CD8-positive, alpha-beta memory T cell (primary cell): ENCODE data around the gene CEBPE. TPM values are rescaled to one million over a fixed set of nuclear protein-coding genes. Genes with fewer than 3 reads are reported as not detected.

Experiments
- CTCF ChIA-PET: fragments of 350-600 bp; sonication (Branson Sonifier 250); formaldehyde crosslinking; loops from one replicate; lab custom pipeline; 2021; ENCODE audit warnings: antibody characterized with exemption; lab: Charles Lee
- POLR2A ChIA-PET: fragments of 350-600 bp; sonication (Branson Sonifier 250); formaldehyde crosslinking; loops from one replicate; lab custom pipeline; 2021; ENCODE audit warnings: antibody characterized with exemption; lab: Charles Lee
- DNase-seq, 5 donors: peaks; one replicate each; pipeline versions ENCODE4 v3.0.0 to v3.0.0-alpha.2; 2020 to 2022; ENCODE audit warnings: mixed read lengths in 1 of 5
- H3K27ac ChIP-seq: one replicate; pipeline ENCODE4 v1.7.0; 2013; ENCODE audit warnings: low read depth, mild to moderate bottlenecking, low read length, moderate library complexity
- H3K27me3 ChIP-seq: 2 replicates; pipeline ENCODE4 v1.7.0; 2013; ENCODE audit warnings: low read length, mild to moderate bottlenecking; ENCODE audit not compliant: insufficient read depth, poor library complexity, severe bottlenecking
- H3K36me3 ChIP-seq: 2 replicates; pipeline ENCODE4 v1.7.0; 2013; ENCODE audit warnings: mild to moderate bottlenecking, low read length, moderate library complexity; ENCODE audit not compliant: insufficient read depth
- H3K4me1 ChIP-seq: 2 replicates; pipeline ENCODE4 v1.7.0; 2013; ENCODE audit warnings: mild to moderate bottlenecking, low read length, moderate library complexity; ENCODE audit not compliant: insufficient read depth
- H3K4me3 ChIP-seq: 2 replicates; pipeline ENCODE4 v1.7.0; 2013; ENCODE audit warnings: mild to moderate bottlenecking, low read length
- H3K9me3 ChIP-seq: 2 replicates; pipeline ENCODE4 v1.7.0; 2013; ENCODE audit warnings: mild to moderate bottlenecking, low read length
- H3K27ac Mint-ChIP-seq, 8 donors: one replicate each; pipeline ENCODE4 v1.8.0; 2020 to 2021; ENCODE audit warnings: mixed read lengths in 8 of 8, mild to moderate bottlenecking in 6 of 8, inconsistent platforms in 3 of 8, moderate library complexity in 3 of 8
- H3K27me3 Mint-ChIP-seq, 2 donors: one replicate each; pipeline ENCODE4 v1.8.0; 2020 to 2021; ENCODE audit warnings: mixed read lengths in 2 of 2, mild to moderate bottlenecking in 1 of 2, moderate library complexity in 1 of 2
- H3K36me3 Mint-ChIP-seq, 3 donors: one replicate each; pipeline ENCODE4 v1.8.0; 2020 to 2021; ENCODE audit warnings: mixed read lengths in 3 of 3, inconsistent platforms in 1 of 3, mild to moderate bottlenecking in 1 of 3
- H3K4me1 Mint-ChIP-seq, 3 donors: one replicate each; pipeline ENCODE4 v1.8.0; 2020 to 2021; ENCODE audit warnings: mixed read lengths in 3 of 3, inconsistent platforms in 1 of 3, mild to moderate bottlenecking in 1 of 3
- H3K4me3 Mint-ChIP-seq, 7 donors: one replicate each; pipeline ENCODE4 v1.8.0; 2020 to 2021; ENCODE audit warnings: mixed read lengths in 7 of 7, mild to moderate bottlenecking in 6 of 7, moderate library complexity in 4 of 7, inconsistent platforms in 2 of 7
- H3K9me3 Mint-ChIP-seq, 5 donors: one replicate each; pipeline ENCODE4 v1.8.0; 2020 to 2022; ENCODE audit warnings: mixed read lengths in 5 of 5, mild to moderate bottlenecking in 3 of 5, moderate library complexity in 2 of 5, inconsistent platforms in 1 of 5
- polyA plus RNA-seq: library from polyadenylated mRNA; unstranded; fragments of 300-500 nt; fragmentation: Illumina TruSeq; gene quantifications from one replicate; pipeline ENCODE4 v1.2.3, GENCODE V29; 2021
- total RNA-seq, 2 experiments: library from RNA; stranded (reverse); gene quantifications; one replicate each; pipeline ENCODE4 v1.2.3, GENCODE V29; 2021

The CEBPE gene
- total and polyA plus RNA-seq, 3 experiments from 2014 or later: 0.16 to 0.22 TPM; not detected in 1

DNA sequence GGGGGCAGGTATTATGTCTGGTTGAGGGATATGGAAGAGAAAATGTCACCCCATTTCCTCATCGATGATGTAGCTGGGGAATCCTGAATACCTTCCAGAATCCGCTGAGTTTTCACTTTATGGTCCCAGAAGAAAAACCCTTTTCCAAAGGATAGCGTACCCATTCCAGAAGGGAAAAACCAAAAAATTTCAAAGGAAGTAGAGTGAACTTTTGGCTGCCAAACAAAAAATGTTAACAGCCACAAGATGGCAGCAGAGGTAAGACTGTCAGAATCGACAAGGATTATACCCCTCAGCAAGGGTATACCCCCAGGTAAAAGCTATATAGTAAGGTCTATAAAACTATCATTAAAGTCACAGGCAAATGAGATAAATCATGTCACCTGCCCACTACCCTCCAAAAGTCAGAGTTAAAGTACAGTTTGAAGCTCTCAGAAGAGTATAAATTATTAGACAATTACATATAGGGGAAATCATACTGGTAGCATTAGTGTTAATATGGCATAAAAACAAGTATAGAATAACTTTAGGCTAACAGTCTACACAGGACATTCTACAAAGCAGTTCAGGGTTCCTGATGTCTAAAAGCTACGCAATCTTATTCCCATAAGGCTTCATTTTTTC, 42.2 kb downstream of the CEBPE start:
- ChIA-PET POLR2A (interaction anchor here (1.6 kb wide), 1 partner anchor 18 kb away, joined by 9 read pairs; the partner anchor contains the start of genes ACIN1 and C14orf119), CTCF (interaction anchor here (0.5 to 4.7 kb wide), 22 partner anchors 9 to 218 kb away, joined by 3 to 35 read pairs (median 6); partner anchors contain the start of genes ACIN1, AJUBA, C14orf119 and HAUS4)
- no peak overlapping the region for H3K27ac ChIP-seq
- no peaks in the 10 kb centered on the region for H3K9me3 ChIP-seq
- H3K36me3 ChIP-seq: peaks cover 70% of the 10 kb centered on the region
- Mint-ChIP-seq H3K36me3 (peaks cover 3 to 95% (median 28%) of the 10 kb centered on the region in 3 donors), H3K27ac (peak overlapping the region in 3 of 8 donors; percentile 7 to 29 (median 20)), H3K27me3 (no peaks in the 10 kb centered on the region), H3K4me3 (no peak overlapping the region), H3K9me3 (no peaks in the 10 kb centered on the region), H3K4me1 (peaks cover 7 to 18% (median 13%) of the 10 kb centered on the region in 3 donors)
- no peak overlapping the region for H3K4me3 ChIP-seq
- DNase-seq: peak in 2 of 5 donors; percentile 19 to 50
- peaks cover 9% of the 10 kb centered on the region for H3K4me1 ChIP-seq
- H3K27me3 ChIP-seq: no peaks in the 10 kb centered on the region

DNA sequence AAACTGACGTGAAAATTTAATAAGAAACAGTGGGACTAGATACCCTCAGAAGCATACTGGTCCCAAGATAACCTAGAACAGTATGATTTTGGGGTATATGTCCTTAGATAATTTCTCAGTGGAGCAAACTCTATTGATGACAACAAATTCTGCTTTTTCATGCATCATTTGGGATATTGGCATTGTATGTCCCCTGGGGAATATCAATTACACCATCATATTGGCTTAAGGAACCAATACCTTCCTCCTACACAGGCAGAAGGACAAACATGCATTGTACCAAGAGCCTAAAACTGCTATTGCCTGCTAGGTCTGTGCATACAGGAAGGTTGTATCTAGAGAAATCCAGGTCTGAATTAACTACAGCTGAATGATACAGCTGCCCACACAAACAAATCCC, 44.1 kb downstream of the CEBPE start:
- H3K27ac Mint-ChIP-seq: no peak overlapping the region
- H3K27me3 Mint-ChIP-seq: no peaks in the 10 kb centered on the region
- H3K9me3 Mint-ChIP-seq: no peaks in the 10 kb centered on the region
- H3K36me3 Mint-ChIP-seq: peaks cover 3 to 85% (median 20%) of the 10 kb centered on the region in 3 donors
- no peaks in the 10 kb centered on the region for H3K27me3 ChIP-seq
- no peak for DNase-seq
- peaks cover 50% of the 10 kb centered on the region for H3K36me3 ChIP-seq
- H3K27ac ChIP-seq: no peak overlapping the region
- H3K4me1 ChIP-seq: peaks cover 25% of the 10 kb centered on the region
- ChIA-PET POLR2A (no interaction called here), CTCF (interaction anchor here (1.3 to 4.7 kb wide), 3 partner anchors 17 to 20 kb away, joined by 3 to 35 read pairs (median 4); partner anchors contain the start of genes ACIN1 and C14orf119)
- no peaks in the 10 kb centered on the region for H3K9me3 ChIP-seq
- H3K4me3 Mint-ChIP-seq: no peak overlapping the region
- no peak overlapping the region for H3K4me3 ChIP-seq
- H3K4me1 Mint-ChIP-seq: peaks cover 26 to 32% (median 29%) of the 10 kb centered on the region in 3 donors

DNA sequence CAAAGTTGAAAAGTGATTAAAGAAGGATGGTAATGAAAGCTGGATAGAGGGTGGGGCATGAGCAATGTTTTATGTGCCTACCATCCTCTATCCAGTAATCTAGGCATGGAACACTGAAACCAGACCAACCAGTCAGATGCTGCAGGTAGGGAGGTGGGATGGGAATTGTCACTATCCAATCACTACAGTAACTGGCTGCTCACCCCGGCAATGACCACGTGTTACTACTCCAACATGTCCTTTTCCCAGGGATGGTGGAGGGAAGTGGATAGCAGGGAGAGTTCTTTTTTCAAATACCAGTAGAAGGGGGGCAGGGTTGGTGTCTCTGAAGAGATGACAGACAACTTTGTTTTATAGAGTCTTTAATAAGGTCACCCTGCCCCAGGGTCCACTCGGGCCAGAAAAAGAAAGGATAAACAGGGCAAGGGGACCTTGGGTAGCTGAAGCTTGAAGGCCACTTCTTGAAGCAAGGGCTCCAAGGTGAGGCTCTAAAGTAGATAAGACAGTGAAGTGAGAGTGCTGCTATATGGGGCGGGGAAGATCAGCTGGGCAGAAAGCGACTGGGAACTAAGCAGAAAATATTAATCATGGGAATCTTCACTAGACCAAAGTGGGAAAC, 47.0 kb downstream of the CEBPE start:
- Mint-ChIP-seq H3K9me3 (no peaks in the 10 kb centered on the region), H3K36me3 (peaks cover 3 to 79% (median 12%) of the 10 kb centered on the region in 3 donors), H3K4me1 (peaks cover 36 to 45% (median 41%) of the 10 kb centered on the region in 3 donors), H3K4me3 (peak overlapping the region; percentile 83 to 96 (median 94)), H3K27me3 (no peaks in the 10 kb centered on the region), H3K27ac (peak overlapping the region; percentile 75 to 97 (median 96))
- H3K9me3 ChIP-seq: no peaks in the 10 kb centered on the region
- H3K27ac ChIP-seq: peak overlapping the region; percentile 76
- peaks cover 35% of the 10 kb centered on the region for H3K36me3 ChIP-seq
- POLR2A ChIA-PET: interaction anchor here (0.8 to 1.3 kb wide), 5 partner anchors 10 to 65 kb away, joined by 3 to 9 read pairs (median 3); partner anchors contain the start of genes ACIN1 and C14orf119
- no peak for DNase-seq
- CTCF ChIA-PET: interaction anchor here (1.1 to 3.5 kb wide), 8 partner anchors 9 to 137 kb away, joined by 3 to 21 read pairs (median 4); partner anchors contain the start of genes ACIN1, AJUBA, C14orf119 and CDH24
- peaks cover 32% of the 10 kb centered on the region for H3K4me1 ChIP-seq
- no peak overlapping the region for H3K4me3 ChIP-seq
- H3K27me3 ChIP-seq: no peaks in the 10 kb centered on the region

DNA sequence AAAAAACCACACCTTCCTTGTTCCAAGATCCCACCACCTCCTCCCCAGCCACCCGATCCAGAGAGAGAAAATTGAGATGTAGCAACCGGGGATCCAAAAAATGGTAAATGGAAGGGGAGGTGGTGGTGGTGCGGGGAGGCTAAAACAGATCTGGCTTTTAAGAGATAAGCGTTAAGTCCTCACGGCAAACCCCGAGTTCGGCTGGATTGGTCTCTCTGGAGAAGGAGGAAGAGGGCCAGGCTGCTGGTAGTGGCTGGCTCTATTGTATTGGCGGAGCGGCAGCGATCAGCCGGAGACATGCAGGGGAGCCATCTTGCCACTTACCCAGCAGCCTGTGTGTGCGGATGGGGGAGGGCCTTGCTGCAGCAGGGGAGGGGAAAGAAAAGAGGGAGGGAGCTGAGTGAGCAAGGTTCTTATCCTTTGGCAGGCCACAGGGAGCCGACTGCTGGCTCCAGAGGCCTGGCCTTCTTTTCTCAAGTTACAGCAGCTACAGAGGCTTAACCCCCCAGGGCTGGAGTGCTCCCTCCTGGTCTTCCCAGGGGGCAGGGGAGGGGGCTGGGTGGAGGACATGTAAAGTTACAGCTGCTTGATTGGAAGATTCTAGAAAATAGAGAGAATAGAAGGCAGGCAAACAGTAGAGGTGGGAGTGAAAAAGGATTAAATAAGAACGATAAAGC, 47.7 kb downstream of the CEBPE start:
- Mint-ChIP-seq H3K4me3 (peak overlapping the region; percentile 83 to 96 (median 94)), H3K36me3 (peaks cover 3 to 79% (median 11%) of the 10 kb centered on the region in 3 donors), H3K9me3 (no peaks in the 10 kb centered on the region), H3K4me1 (peaks cover 34 to 45% (median 41%) of the 10 kb centered on the region in 3 donors), H3K27me3 (no peaks in the 10 kb centered on the region), H3K27ac (peak overlapping the region; percentile 75 to 97 (median 96))
- Histone ChIP-seq H3K27ac (peak overlapping the region; percentile 76), H3K36me3 (peaks cover 34% of the 10 kb centered on the region), H3K4me3 (peak overlapping the region; percentile 94), H3K9me3 (no peaks in the 10 kb centered on the region), H3K4me1 (peaks cover 28% of the 10 kb centered on the region), H3K27me3 (no peaks in the 10 kb centered on the region)
- DNase-seq: peak; percentile 62 to 82 (median 67)
- ChIA-PET POLR2A (interaction anchor here (0.8 to 1.3 kb wide), 5 partner anchors 9 to 64 kb away, joined by 3 to 9 read pairs (median 3); partner anchors contain the start of genes ACIN1 and C14orf119), CTCF (interaction anchor here (1.1 to 3.5 kb wide), 8 partner anchors 10 to 137 kb away, joined by 3 to 21 read pairs (median 6); partner anchors contain the start of genes ACIN1, AJUBA, C14orf119 and CDH24)

DNA sequence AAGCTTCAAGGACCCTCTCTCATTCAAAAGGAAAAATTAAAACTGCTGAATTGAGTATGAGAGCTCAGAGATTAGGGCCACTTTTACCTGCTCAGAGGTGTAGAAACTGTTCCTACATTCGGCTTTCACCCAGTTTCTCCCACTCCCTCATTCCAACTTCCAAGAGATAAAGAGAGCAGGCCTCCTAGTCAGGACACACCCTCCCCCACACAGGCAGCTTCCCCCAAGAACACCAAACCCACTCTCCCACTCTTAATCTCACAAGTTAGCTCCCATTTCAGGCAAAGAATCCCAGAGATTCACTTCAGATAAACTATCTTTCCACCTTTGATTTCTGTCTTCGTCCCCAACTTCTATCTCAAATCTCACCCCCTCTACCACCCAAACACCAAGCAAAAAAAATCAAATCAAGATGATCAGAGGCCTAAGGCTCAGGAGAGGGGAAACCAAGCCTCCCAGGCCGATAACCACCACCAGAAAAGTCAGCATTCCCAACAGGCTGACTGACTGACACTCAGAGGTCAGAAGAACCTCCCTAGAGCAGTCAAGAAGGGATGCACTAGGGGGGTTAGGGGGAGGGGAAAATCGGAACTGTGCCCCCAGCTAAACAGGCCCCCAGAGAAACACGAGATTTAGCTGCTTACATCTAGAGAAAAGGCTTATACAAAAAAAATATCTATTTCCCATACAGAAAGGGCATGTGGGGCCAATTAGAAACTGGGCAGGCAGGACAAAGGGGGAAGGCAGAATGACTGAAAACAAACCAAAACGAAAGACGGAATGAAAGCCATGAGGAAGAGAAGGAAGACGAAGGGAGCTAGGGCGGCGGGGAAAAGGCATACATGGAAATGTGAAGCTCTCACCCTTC, 48.6 kb downstream of the CEBPE start:
- Histone ChIP-seq H3K4me3 (peak overlapping the region; percentile 94), H3K4me1 (peaks cover 28% of the 10 kb centered on the region), H3K27me3 (no peaks in the 10 kb centered on the region), H3K36me3 (peaks cover 35% of the 10 kb centered on the region), H3K9me3 (no peaks in the 10 kb centered on the region), H3K27ac (peak overlapping the region; percentile 76)
- H3K4me3 Mint-ChIP-seq: peak overlapping the region; percentile 83 to 96 (median 94)
- DNase-seq: no peak
- no peaks in the 10 kb centered on the region for H3K9me3 Mint-ChIP-seq
- ChIA-PET POLR2A (interaction anchor here (0.7 to 1.1 kb wide), 3 partner anchors 22 to 25 kb away, joined by 3 to 9 read pairs (median 3); partner anchors contain the start of genes ACIN1 and C14orf119), CTCF (interaction anchor here (0.9 to 3.5 kb wide), 8 partner anchors 12 to 136 kb away, joined by 3 to 21 read pairs (median 6); partner anchors contain the start of genes ACIN1, AJUBA, C14orf119 and CDH24)
- peaks cover 37 to 50% (median 41%) of the 10 kb centered on the region in 3 donors for H3K4me1 Mint-ChIP-seq
- peak overlapping the region; percentile 75 to 97 (median 96) for H3K27ac Mint-ChIP-seq
- peaks cover 3 to 79% (median 9%) of the 10 kb centered on the region in 3 donors for H3K36me3 Mint-ChIP-seq
- H3K27me3 Mint-ChIP-seq: no peaks in the 10 kb centered on the region

DNA sequence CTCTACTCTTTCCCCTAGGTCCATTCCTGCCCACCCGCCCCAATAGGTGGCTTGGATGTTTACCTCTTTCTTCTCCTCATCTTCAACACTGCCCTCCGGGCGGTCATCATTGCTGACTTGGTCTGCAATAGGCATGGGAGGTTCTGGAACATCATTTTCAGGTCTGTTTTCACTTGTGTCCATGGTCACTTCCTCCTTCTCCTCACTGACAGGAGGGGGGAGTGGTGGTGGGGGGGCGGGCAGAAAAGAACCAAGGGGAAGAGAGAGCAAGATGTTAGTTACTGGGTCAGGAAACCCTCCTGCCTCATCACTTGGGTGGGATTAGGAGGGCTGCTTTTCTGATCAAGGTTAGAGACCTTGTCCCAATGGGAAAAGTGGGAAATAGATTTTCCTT, 49.6 kb downstream of the CEBPE start:
- CTCF ChIA-PET: interaction anchor here (0.7 to 21.2 kb wide), 31 partner anchors 9 to 506 kb away, joined by 3 to 732 read pairs (median 5); partner anchors contain the start of genes ACIN1, AJUBA, C14orf119 and CDH24
- H3K27ac ChIP-seq: no peak overlapping the region
- no peak overlapping the region for H3K4me3 Mint-ChIP-seq
- H3K27me3 ChIP-seq: no peaks in the 10 kb centered on the region
- H3K27me3 Mint-ChIP-seq: no peaks in the 10 kb centered on the region
- H3K4me3 ChIP-seq: no peak overlapping the region
- peak overlapping the region in 5 of 8 donors; percentile 49 to 89 (median 70) for H3K27ac Mint-ChIP-seq
- POLR2A ChIA-PET: interaction anchor here (1.6 to 1.8 kb wide), 2 partner anchors 11 to 25 kb away, joined by 6 to 8 read pairs; partner anchors contain the start of genes ACIN1 and C14orf119
- DNase-seq: no peak
- H3K36me3 ChIP-seq: peaks cover 31% of the 10 kb centered on the region
- no peaks in the 10 kb centered on the region for H3K9me3 ChIP-seq
- H3K36me3 Mint-ChIP-seq: peaks cover 0 to 77% (median 5%) of the 10 kb centered on the region in 3 donors
- no peaks in the 10 kb centered on the region for H3K9me3 Mint-ChIP-seq
- peaks cover 28% of the 10 kb centered on the region for H3K4me1 ChIP-seq
- peaks cover 37 to 50% (median 41%) of the 10 kb centered on the region in 3 donors for H3K4me1 Mint-ChIP-seq
